Measurements from ENCODE around the gene PRDM15. TPM values are rescaled to one million over a fixed set of nuclear protein-coding genes. Genes with fewer than 3 reads are reported as not detected.

Gene PRDM15
- total and polyA plus RNA-seq, 7 donors: 1.2 to 6.9 (median 4.6) TPM

- peaks cover 4 to 30% (median 10%) of the 10 kb centered on the region in 4 donors for H3K36me3 ChIP-seq
- H3K4me3 ChIP-seq: no peak overlapping the region
- TF ChIP-seq EP300 (IDR thresholded peaks at IDR 0.05) (no peak), POLR2A (IDR thresholded peaks at IDR 0.05) (no peak), CTCF (IDR thresholded peaks at IDR 0.05) (no peak), POLR2AphosphoS5 (IDR thresholded peaks at IDR 0.05) (no peak)
- WGBS, 2 donors: 96% methylated on average over 20 of the region's 20 CpGs
- peaks cover 0 to 14% (median 6%) of the 10 kb centered on the region in 4 donors for H3K4me1 ChIP-seq
- H3K27me3 ChIP-seq: no peaks in the 10 kb centered on the region
- no peaks in the 10 kb centered on the region for H3K9me3 ChIP-seq
- no peak overlapping the region for H3K27ac ChIP-seq
- intact Hi-C loops (cut with DNase I): no loop called here
- DNase-seq: no peak
Observed at GRCh38 chr21:41798326-41798725, 80.8 kb downstream of the PRDM15 start.

- intact Hi-C loops (cut with DNase I): no loop called here
- WGBS, 2 donors: 96 to 97% methylated on average over 14 of the region's 14 CpGs
- H3K27me3 ChIP-seq: no peaks in the 10 kb centered on the region
Observed at GRCh38 chr21:41796476-41797080, 82.6 kb downstream of the PRDM15 start.

GRCh38 chr21:41795726-41796125 lies 83.4 kb downstream of the PRDM15 start:
- DNase-seq: no peak
- intact Hi-C loops (cut with DNase I): no loop called here
- 56 to 68% methylated on average over 3 of the region's 3 CpGs for WGBS, 2 donors
- TF ChIP-seq POLR2AphosphoS5 (IDR thresholded peaks at IDR 0.05) (no peak), CTCF (IDR thresholded peaks at IDR 0.05) (no peak), POLR2A (IDR thresholded peaks at IDR 0.05) (no peak), EP300 (IDR thresholded peaks at IDR 0.05) (no peak)
- H3K36me3 ChIP-seq: peaks cover 0 to 20% (median 2%) of the 10 kb centered on the region in 4 donors
- H3K9me3 ChIP-seq: peaks cover 0 to 11% (median 9%) of the 10 kb centered on the region in 4 donors
- H3K27ac ChIP-seq: no peak overlapping the region
- H3K27me3 ChIP-seq: no peaks in the 10 kb centered on the region
- no peak overlapping the region for H3K4me3 ChIP-seq
- no peaks in the 10 kb centered on the region for H3K4me1 ChIP-seq

More at GRCh38 chr21:41796476-41797080, 82.6 kb downstream of the PRDM15 start:
- Histone ChIP-seq H3K9me3 (peaks cover 0 to 11% (median 9%) of the 10 kb centered on the region in 4 donors), H3K27ac (no peak overlapping the region), H3K36me3 (peaks cover 4 to 28% (median 10%) of the 10 kb centered on the region in 4 donors), H3K4me1 (no peaks in the 10 kb centered on the region), H3K4me3 (no peak overlapping the region)
- DNase-seq: no peak
- TF ChIP-seq POLR2A (IDR thresholded peaks at IDR 0.05) (no peak), CTCF (IDR thresholded peaks at IDR 0.05) (no peak), EP300 (IDR thresholded peaks at IDR 0.05) (no peak), POLR2AphosphoS5 (IDR thresholded peaks at IDR 0.05) (no peak)

GRCh38 chr21:41794600-41794999 lies 84.5 kb downstream of the PRDM15 start:
- 78 to 92% methylated on average over 10 of the region's 10 CpGs for WGBS, 2 donors

More at GRCh38 chr21:41794600-41794999, 84.5 kb downstream of the PRDM15 start:
- intact Hi-C loops (cut with DNase I): no loop called here
- DNase-seq: no peak
- H3K4me3 ChIP-seq: no peak overlapping the region
- H3K27me3 ChIP-seq: no peaks in the 10 kb centered on the region
- H3K36me3 ChIP-seq: peaks cover 0 to 9% (median 0%) of the 10 kb centered on the region in 4 donors
- no peaks in the 10 kb centered on the region for H3K4me1 ChIP-seq
- no peak for TF ChIP-seq CTCF (IDR thresholded peaks at IDR 0.05)
- no peak for TF ChIP-seq EP300 (IDR thresholded peaks at IDR 0.05)
- TF ChIP-seq POLR2A (IDR thresholded peaks at IDR 0.05): no peak
- no peak for TF ChIP-seq POLR2AphosphoS5 (IDR thresholded peaks at IDR 0.05)
- peaks cover 0 to 11% (median 9%) of the 10 kb centered on the region in 4 donors for H3K9me3 ChIP-seq
- H3K27ac ChIP-seq: no peak overlapping the region
